ENCODE measurements around the gene HLA-G.
"Not testable (repeated sequence)": the region's sequence is repeated elsewhere in the genome, so short reads cannot be mapped to it uniquely, and the experiment has no call there.

HLA-G gene

GRCh38 chr6:29875257-29875656 lies 47.6 kb downstream of the HLA-G start:
- no peak for FAIRE-seq

GRCh38 chr6:29875734-29876133 lies 48.1 kb downstream of the HLA-G start:
- FAIRE-seq = not testable (repeated sequence)

Data from colon (tissue), 2 donors.